Neural cell (in vitro differentiated cells): ENCODE measurements around the gene TMEM205. TPM values are rescaled to one million over a fixed set of nuclear protein-coding genes. Genes with fewer than 3 reads are reported as not detected.

ENCODE experiments used
- H2AFZ ChIP-seq: fragments of 200-600, 300-800 bp; sonication (generic), shearing (Covaris generic); 2 replicates; pipeline ENCODE4 v1.6.0; 2014; ENCODE audit warnings: low read depth, mild to moderate bottlenecking, antibody characterized with exemption, low read length, moderate library complexity
- H3F3A ChIP-seq: fragments of 200-600 bp; shearing (Covaris generic); 2 replicates; pipeline ENCODE4 v1.6.1; 2016; ENCODE audit warnings: mild to moderate bottlenecking, moderate library complexity, mixed read lengths, antibody characterized with exemption, low read length; ENCODE audit not compliant: insufficient read depth, poor library complexity, severe bottlenecking
- H3K27ac ChIP-seq: fragments of 200-600, 300-800 bp; sonication (generic), shearing (Covaris generic); 2 replicates; pipeline ENCODE4 v1.5.1; 2014; ENCODE audit warnings: mild to moderate bottlenecking, low read length, moderate library complexity
- H3K27me3 ChIP-seq: fragments of 300-800, 200-600 bp; sonication (generic), shearing (Covaris generic); 2 replicates; pipeline ENCODE4 v1.6.0; 2014; ENCODE audit warnings: mild to moderate bottlenecking, low read depth, low read length, moderate library complexity; ENCODE audit not compliant: insufficient read depth
- H3K36me3 ChIP-seq: fragments of 300-800, 200-600 bp; sonication (generic), shearing (Covaris generic); 2 replicates; pipeline ENCODE4 v1.5.1; 2014; ENCODE audit warnings: mild to moderate bottlenecking, antibody characterized with exemption, low read length, moderate library complexity; ENCODE audit not compliant: insufficient read depth
- H3K4me2 ChIP-seq: fragments of 300-800, 200-600 bp; sonication (generic), shearing (Covaris generic); 2 replicates; pipeline ENCODE4 v1.6.0; 2014; ENCODE audit warnings: mild to moderate bottlenecking, low read length
- H3K4me3 ChIP-seq: fragments of 300-800, 200-600 bp; sonication (generic), shearing (Covaris generic); 2 replicates; pipeline ENCODE4 v1.5.1; 2014; ENCODE audit warnings: mild to moderate bottlenecking, low read length, moderate library complexity
- H3K79me2 ChIP-seq: fragments of 200-600 bp; shearing (Covaris generic); replicated peaks from 2 replicates; pipeline ENCODE4 v1.6.0; 2014; ENCODE audit warnings: mild to moderate bottlenecking, low read length, moderate library complexity; ENCODE audit not compliant: insufficient read depth
- H3K9ac ChIP-seq: fragments of 300-800, 200-600 bp; sonication (generic), shearing (Covaris generic); 2 replicates; pipeline ENCODE4 v1.6.1; 2016; ENCODE audit warnings: mild to moderate bottlenecking, low read length, mixed read lengths
- H3K9me2 ChIP-seq: fragments of 200-600 bp; shearing (Covaris generic); 2 replicates; pipeline ENCODE4 v1.6.1; 2016; ENCODE audit warnings: mild to moderate bottlenecking, low read length, mixed read lengths; ENCODE audit not compliant: insufficient read depth
- H3K9me3 ChIP-seq: fragments of 200-600, 300-800 bp; sonication (generic), shearing (Covaris generic); 2 replicates; pipeline ENCODE4 v1.6.1; 2016; ENCODE audit warnings: mild to moderate bottlenecking, mixed run types, low read length, moderate library complexity, mixed read lengths
- H4K20me1 ChIP-seq: fragments of 200-600 bp; shearing (Covaris generic); 2 replicates; pipeline ENCODE4 v1.6.1; 2016; ENCODE audit warnings: mild to moderate bottlenecking, mixed run types; ENCODE audit not compliant: insufficient read depth
- CTCF ChIP-seq: fragments of 450-650 bp; IDR thresholded peaks from 2 replicates; pipeline ENCODE4 v1.5.1; 2014; ENCODE audit warnings: antibody characterized with exemption, mild to moderate bottlenecking, moderate library complexity; ENCODE audit not compliant: poor library complexity, severe bottlenecking
- EP300 ChIP-seq: fragments of 450-650 bp; conservative IDR thresholded peaks from 2 replicates; pipeline ENCODE4 v1.6.1; 2014; ENCODE audit warnings: antibody characterized with exemption, mild to moderate bottlenecking, moderate library complexity; ENCODE audit not compliant: poor library complexity, severe bottlenecking
- EZH2 ChIP-seq: fragments of 200-600, 300-800 bp; shearing (Covaris generic), sonication (generic); IDR thresholded peaks from 2 replicates; pipeline ENCODE4 v1.6.1; 2014; ENCODE audit warnings: antibody characterized with exemption, low read length, borderline replicate concordance, mild to moderate bottlenecking; ENCODE audit not compliant: insufficient read depth, poor library complexity, severe bottlenecking
- MXI1 ChIP-seq: fragments of 450-650 bp; conservative IDR thresholded peaks from 2 replicates; pipeline ENCODE4 v1.6.1; 2014; ENCODE audit warnings: antibody characterized with exemption, mild to moderate bottlenecking; ENCODE audit not compliant: poor library complexity, severe bottlenecking
- POLR2AphosphoS5 ChIP-seq: IDR thresholded peaks from 2 replicates; pipeline ENCODE4 v1.6.1; 2012
- RAD21 ChIP-seq: fragments of 450-650 bp; conservative IDR thresholded peaks from 2 replicates; pipeline ENCODE4 v1.6.1; 2014; ENCODE audit warnings: antibody characterized with exemption, mild to moderate bottlenecking, moderate library complexity
- SMC3 ChIP-seq: fragments of 450-650 bp; conservative IDR thresholded peaks from 2 replicates; pipeline ENCODE4 v1.6.1; 2014; ENCODE audit warnings: antibody characterized with exemption, mild to moderate bottlenecking, moderate library complexity; ENCODE audit not compliant: poor library complexity
- TAF1 ChIP-seq: IDR thresholded peaks from 2 replicates; pipeline ENCODE4 v1.6.1; 2012; ENCODE audit warnings: low read depth
- polyA plus RNA-seq: library from polyadenylated mRNA; depleted of rRNA; stranded (reverse); fragments of >200 nt; gene quantifications from 2 replicates; pipeline ENCODE4 v1.2.3, GENCODE V29; 2014
- TF ChIP-seq, protein P1 (sequence below): IDR thresholded peaks from 2 replicates; pipeline ENCODE4 v1.6.1; 2012; ENCODE audit warnings: borderline replicate concordance

Gene TMEM205
- polyA plus RNA-seq, 1 donor from 2014 or later, result 136 TPM

GRCh38 chr19:11364296-11364904 is 18.3 kb upstream of the TMEM205 start:
- Histone ChIP-seq H2AFZ (no peak overlapping the region), H3F3A (no peaks in the 10 kb centered on the region), H3K9me3 (no peaks in the 10 kb centered on the region), H3K79me2 (no peaks in the 10 kb centered on the region), H3K4me3 (no peak overlapping the region), H3K36me3 (peaks cover 9% of the 10 kb centered on the region), H3K4me2 (no peak overlapping the region), H4K20me1 (no peaks in the 10 kb centered on the region), H3K9me2 (no peaks in the 10 kb centered on the region), H3K9ac (no peak overlapping the region), H3K27ac (no peak overlapping the region), H3K27me3 (no peaks in the 10 kb centered on the region)
- TF ChIP-seq EP300 (no peak), POLR2AphosphoS5 (no peak), SMC3 (no peak), MXI1 (no peak), RAD21 (no peak)

DNA sequence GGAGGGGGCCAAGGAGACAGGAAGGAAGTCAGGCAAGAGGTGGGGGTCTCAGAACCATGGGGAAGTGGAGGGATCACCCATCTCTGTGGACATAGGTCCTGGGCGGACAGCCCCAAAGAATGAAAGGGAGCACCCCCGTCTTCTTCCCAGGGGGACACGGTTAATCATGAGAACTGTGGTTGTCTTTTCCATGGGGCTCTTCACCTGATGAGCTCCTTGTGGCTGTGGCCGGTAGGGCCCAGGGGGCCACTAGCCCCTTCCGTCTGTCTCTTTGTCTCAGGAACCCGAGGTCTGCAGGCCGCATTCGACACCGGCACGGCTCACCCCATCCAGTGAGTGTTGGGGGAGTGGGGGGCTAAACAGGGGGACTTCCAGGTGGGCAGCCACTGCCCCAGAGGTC is 17.8 kb upstream of the TMEM205 start:
- H3K27ac ChIP-seq, result no peak overlapping the region
- H3K36me3 ChIP-seq, result peaks cover 12% of the 10 kb centered on the region
- no peaks in the 10 kb centered on the region for H3F3A ChIP-seq
- H3K4me2 ChIP-seq, result no peak overlapping the region
- no peaks in the 10 kb centered on the region for H4K20me1 ChIP-seq
- H3K79me2 ChIP-seq, result no peaks in the 10 kb centered on the region
- H3K9me2 ChIP-seq, result no peaks in the 10 kb centered on the region
- no peak overlapping the region for H3K4me3 ChIP-seq
- no peaks in the 10 kb centered on the region for H3K9me3 ChIP-seq
- no peak overlapping the region for H2AFZ ChIP-seq
- H3K9ac ChIP-seq, result no peak overlapping the region
- TF ChIP-seq POLR2AphosphoS5 (no peak), CTCF (no peak), EZH2 (no peak), EP300 (no peak), MXI1 (no peak), SMC3 (no peak), RAD21 (no peak), TAF1 (no peak)
- TF ChIP-seq, protein P1, sequence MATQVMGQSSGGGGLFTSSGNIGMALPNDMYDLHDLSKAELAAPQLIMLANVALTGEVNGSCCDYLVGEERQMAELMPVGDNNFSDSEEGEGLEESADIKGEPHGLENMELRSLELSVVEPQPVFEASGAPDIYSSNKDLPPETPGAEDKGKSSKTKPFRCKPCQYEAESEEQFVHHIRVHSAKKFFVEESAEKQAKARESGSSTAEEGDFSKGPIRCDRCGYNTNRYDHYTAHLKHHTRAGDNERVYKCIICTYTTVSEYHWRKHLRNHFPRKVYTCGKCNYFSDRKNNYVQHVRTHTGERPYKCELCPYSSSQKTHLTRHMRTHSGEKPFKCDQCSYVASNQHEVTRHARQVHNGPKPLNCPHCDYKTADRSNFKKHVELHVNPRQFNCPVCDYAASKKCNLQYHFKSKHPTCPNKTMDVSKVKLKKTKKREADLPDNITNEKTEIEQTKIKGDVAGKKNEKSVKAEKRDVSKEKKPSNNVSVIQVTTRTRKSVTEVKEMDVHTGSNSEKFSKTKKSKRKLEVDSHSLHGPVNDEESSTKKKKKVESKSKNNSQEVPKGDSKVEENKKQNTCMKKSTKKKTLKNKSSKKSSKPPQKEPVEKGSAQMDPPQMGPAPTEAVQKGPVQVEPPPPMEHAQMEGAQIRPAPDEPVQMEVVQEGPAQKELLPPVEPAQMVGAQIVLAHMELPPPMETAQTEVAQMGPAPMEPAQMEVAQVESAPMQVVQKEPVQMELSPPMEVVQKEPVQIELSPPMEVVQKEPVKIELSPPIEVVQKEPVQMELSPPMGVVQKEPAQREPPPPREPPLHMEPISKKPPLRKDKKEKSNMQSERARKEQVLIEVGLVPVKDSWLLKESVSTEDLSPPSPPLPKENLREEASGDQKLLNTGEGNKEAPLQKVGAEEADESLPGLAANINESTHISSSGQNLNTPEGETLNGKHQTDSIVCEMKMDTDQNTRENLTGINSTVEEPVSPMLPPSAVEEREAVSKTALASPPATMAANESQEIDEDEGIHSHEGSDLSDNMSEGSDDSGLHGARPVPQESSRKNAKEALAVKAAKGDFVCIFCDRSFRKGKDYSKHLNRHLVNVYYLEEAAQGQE, result no peak
- no peaks in the 10 kb centered on the region for H3K27me3 ChIP-seq
